BLaER1 treated with 17β-estradiol and CSF1 and Interleukin-3, amounts not matched to agents 10 nM and 100 nM (cell line): ENCODE results near the gene PAQR7.
A peak's percentile ranks its signal among the peaks of the same experiment; 100 is the strongest.

Experiments
- H3K27ac ChIP-seq, 11 experiments: shearing (Covaris generic); formaldehyde crosslinking; 2 replicates each; pipeline ENCODE4 v1.8.1; 2022
- H3K27me3 ChIP-seq, 11 experiments: shearing (Covaris generic); formaldehyde crosslinking; 2 replicates each; pipeline ENCODE4 v1.8.1; 2022
- H3K36me3 ChIP-seq, 11 experiments: shearing (Covaris generic); formaldehyde crosslinking; 2 replicates each; pipeline ENCODE4 v1.8.1; 2022
- H3K4me1 ChIP-seq, 10 experiments: shearing (Covaris generic); formaldehyde crosslinking; 2 replicates each; pipeline ENCODE4 v1.8.1; 2022
- H3K4me2 ChIP-seq, 11 experiments: shearing (Covaris generic); formaldehyde crosslinking; 2 replicates each; pipeline ENCODE4 v1.8.1; 2022
- H3K4me3 ChIP-seq, 10 experiments: shearing (Covaris generic); formaldehyde crosslinking; 2 replicates each; pipeline ENCODE4 v1.8.1; 2022
- H3K9ac ChIP-seq, 11 experiments: shearing (Covaris generic); formaldehyde crosslinking; 2 replicates each; pipeline ENCODE4 v1.8.1; 2022
- H3K9me3 ChIP-seq, 11 experiments: shearing (Covaris generic); formaldehyde crosslinking; replicated peaks in 1 of 11; 2 replicates each; pipeline ENCODE4 v1.8.1; 2022
- H4K20me1 ChIP-seq, 11 experiments: shearing (Covaris generic); formaldehyde crosslinking; 2 replicates each; pipeline ENCODE4 v1.8.1; 2022
- Cebpa-rat ChIP-seq, 11 experiments: shearing (Covaris generic); IDR thresholded peaks; 2 replicates each; pipeline ENCODE4 v1.8.1; 2022

Gene PAQR7

DNA sequence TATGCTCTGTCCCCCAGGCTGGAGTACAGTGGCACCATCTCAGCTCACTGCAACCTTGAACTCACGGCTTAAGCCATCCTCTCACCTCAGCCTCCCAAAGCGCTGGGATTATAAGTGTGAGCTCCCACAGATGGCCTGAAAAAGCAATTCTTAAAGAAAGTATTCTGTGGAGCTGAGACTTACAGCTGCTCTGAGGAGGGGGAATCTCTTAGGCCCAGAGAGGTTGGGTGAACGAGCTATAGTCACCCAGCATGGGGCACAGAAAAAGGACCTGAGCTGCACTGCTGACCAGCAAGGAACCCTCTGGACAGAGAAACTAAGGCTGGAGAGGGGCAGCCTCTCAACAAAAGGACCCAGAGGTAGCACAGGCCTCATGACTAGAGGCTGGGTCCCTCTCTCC is 1.3 kb downstream of the PAQR7 start:
- peak overlapping the region in 4 of 11 experiments; percentile 1 to 71 (median 61); a peak in 4 of 22 replicates for H3K27ac ChIP-seq
- peak overlapping the region in 9 of 11 experiments; percentile 65 to 79 (median 77); a peak in 19 of 22 replicates for H3K9ac ChIP-seq
- peaks cover 48 to 69% (median 53%) of the 10 kb centered on the region in 10 experiments for H3K4me1 ChIP-seq
- H3K9me3 ChIP-seq = no peaks in the 10 kb centered on the region
- H3K4me3 ChIP-seq = peak overlapping the region in 9 of 10 experiments; percentile 55 to 71 (median 66); a peak in 15 of 20 replicates
- peaks cover 0 to 14% (median 0%) of the 10 kb centered on the region in 11 experiments; a peak in 2 of 22 replicates for H3K36me3 ChIP-seq
- H3K4me2 ChIP-seq = peak overlapping the region; percentile 82 to 99 (median 94)
- H3K27me3 ChIP-seq = peaks cover 0 to 26% (median 19%) of the 10 kb centered on the region in 11 experiments; a peak in 14 of 22 replicates
- peaks cover 0 to 3% (median 0%) of the 10 kb centered on the region in 11 experiments; a peak in 1 of 22 replicates for H4K20me1 ChIP-seq
- no peak for TF ChIP-seq Cebpa-rat (IDR thresholded peaks at IDR 0.05)

DNA sequence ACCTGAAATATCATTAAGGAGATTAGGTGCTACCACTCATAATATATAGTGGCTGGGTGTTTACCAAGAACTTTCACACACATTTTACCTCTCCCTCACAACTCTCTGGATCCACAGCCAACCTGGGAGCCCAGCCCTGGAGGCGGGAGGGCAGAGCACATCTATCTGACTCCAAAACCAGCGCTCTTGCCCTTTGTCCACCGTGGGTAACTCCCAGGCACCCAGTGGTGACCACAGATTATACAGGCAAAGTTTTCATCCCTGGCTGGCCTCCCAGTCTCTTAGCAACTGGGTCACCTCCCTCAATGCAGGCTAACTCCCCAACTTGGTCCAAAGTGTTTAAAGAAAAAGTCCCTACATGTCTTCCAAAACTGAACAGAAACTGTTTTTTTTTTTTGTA is 2.4 kb downstream of the PAQR7 start:
- Histone ChIP-seq H4K20me1 (peaks cover 0 to 3% (median 0%) of the 10 kb centered on the region in 11 experiments; a peak in 1 of 22 replicates), H3K4me2 (peak overlapping the region in 9 of 11 experiments; percentile 6 to 99 (median 91); a peak in 17 of 22 replicates), H3K9me3 (no peaks in the 10 kb centered on the region), H3K36me3 (peaks cover 0 to 17% (median 0%) of the 10 kb centered on the region in 11 experiments; a peak in 2 of 22 replicates), H3K27ac (no peak overlapping the region; a peak in 1 of 22 replicates), H3K4me3 (no peak overlapping the region), H3K9ac (no peak overlapping the region), H3K4me1 (peaks cover 48 to 69% (median 53%) of the 10 kb centered on the region in 10 experiments), H3K27me3 (peaks cover 0 to 26% (median 19%) of the 10 kb centered on the region in 11 experiments; a peak in 14 of 22 replicates)
- TF ChIP-seq Cebpa-rat (IDR thresholded peaks at IDR 0.05) = no peak

DNA sequence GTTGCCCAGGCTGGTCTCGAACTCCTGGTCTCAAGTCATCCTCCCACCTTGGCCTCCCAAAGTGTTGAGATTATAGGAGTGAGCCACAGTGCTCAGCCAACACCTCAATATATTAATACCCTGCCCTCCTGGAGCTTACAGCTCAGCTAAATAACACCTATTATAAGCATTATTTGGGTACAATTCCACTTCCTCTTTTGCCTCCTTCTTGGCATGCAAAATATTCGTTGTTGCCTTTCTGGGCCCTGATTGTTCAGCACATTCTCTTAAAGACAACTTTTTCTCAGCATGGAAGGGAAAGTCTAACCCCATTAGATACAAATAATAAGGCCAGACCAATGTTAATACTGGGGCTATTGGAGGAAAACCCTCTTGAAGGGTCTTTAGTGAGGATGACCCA is 2.8 kb downstream of the PAQR7 start:
- Histone ChIP-seq H3K4me1 (peaks cover 48 to 69% (median 54%) of the 10 kb centered on the region in 10 experiments), H3K4me3 (no peak overlapping the region)

DNA sequence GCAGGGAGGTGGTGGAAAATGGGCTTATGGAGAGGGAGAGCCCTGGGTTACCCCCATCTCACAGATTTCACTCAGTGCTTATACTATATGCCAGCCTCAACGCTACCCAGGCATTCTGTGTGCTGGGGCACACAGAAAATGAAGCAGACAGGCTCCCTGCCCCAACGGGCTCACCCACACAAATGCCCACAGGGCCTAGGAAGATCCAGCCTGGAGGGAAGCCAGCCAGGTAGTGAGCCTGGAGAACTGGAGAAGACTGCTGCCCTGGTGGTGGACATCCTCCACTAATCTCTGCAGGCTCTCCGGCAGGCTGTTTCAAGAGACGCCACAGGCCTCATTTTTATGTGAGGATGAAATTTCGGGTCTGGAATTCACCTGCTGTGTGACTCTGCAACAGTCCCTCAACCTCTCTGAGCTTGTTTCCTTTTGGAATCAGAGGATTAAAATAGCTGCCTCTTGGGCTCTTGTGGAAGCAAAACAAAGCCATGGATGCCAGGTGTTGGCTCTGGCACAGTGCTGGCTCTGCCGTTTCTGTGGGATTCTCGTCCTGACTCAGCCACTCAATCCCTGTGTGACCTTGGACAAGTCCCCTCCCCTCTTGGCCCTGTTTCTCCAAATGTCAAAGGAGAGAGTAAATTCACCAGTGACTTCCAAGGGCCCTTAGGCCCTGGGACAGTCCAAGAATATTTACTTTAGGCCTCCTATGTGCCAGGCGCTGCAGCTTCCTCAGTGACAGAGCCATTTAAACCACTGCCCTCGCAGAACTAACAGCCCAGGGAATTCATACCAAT is 3.6 kb downstream of the PAQR7 start:
- H3K27me3 ChIP-seq = peaks cover 0 to 26% (median 19%) of the 10 kb centered on the region in 11 experiments; a peak in 14 of 22 replicates
- peak overlapping the region in 5 of 11 experiments; percentile 21 to 57 (median 28); a peak in 5 of 22 replicates for H3K9ac ChIP-seq
- peaks cover 0 to 17% (median 0%) of the 10 kb centered on the region in 11 experiments; a peak in 2 of 22 replicates for H3K36me3 ChIP-seq
- peak overlapping the region; percentile 56 to 99 (median 85) for H3K4me2 ChIP-seq
- no peak overlapping the region for H3K4me3 ChIP-seq
- H3K4me1 ChIP-seq = peaks cover 48 to 69% (median 55%) of the 10 kb centered on the region in 10 experiments
- no peak for TF ChIP-seq Cebpa-rat (IDR thresholded peaks at IDR 0.05)
- H3K27ac ChIP-seq = 0 out of 22 replicates have a peak overlapping the region, but pooled peaks of 1 of the 11 experiments have one; percentile 14
- peaks cover 0 to 3% (median 0%) of the 10 kb centered on the region in 11 experiments; a peak in 1 of 22 replicates for H4K20me1 ChIP-seq
- H3K9me3 ChIP-seq = no peaks in the 10 kb centered on the region

More for the DNA sequence above, 2.8 kb downstream of the PAQR7 start:
- Histone ChIP-seq H3K4me2 (peak overlapping the region in 10 of 11 experiments; percentile 6 to 99 (median 88); a peak in 18 of 22 replicates), H3K27ac (no peak overlapping the region; a peak in 1 of 22 replicates), H3K9ac (no peak overlapping the region), H3K36me3 (peaks cover 0 to 17% (median 0%) of the 10 kb centered on the region in 11 experiments; a peak in 2 of 22 replicates), H4K20me1 (peaks cover 0 to 3% (median 0%) of the 10 kb centered on the region in 11 experiments; a peak in 1 of 22 replicates), H3K27me3 (peaks cover 0 to 26% (median 19%) of the 10 kb centered on the region in 11 experiments; a peak in 14 of 22 replicates), H3K9me3 (no peaks in the 10 kb centered on the region)
- no peak for TF ChIP-seq Cebpa-rat (IDR thresholded peaks at IDR 0.05)

DNA sequence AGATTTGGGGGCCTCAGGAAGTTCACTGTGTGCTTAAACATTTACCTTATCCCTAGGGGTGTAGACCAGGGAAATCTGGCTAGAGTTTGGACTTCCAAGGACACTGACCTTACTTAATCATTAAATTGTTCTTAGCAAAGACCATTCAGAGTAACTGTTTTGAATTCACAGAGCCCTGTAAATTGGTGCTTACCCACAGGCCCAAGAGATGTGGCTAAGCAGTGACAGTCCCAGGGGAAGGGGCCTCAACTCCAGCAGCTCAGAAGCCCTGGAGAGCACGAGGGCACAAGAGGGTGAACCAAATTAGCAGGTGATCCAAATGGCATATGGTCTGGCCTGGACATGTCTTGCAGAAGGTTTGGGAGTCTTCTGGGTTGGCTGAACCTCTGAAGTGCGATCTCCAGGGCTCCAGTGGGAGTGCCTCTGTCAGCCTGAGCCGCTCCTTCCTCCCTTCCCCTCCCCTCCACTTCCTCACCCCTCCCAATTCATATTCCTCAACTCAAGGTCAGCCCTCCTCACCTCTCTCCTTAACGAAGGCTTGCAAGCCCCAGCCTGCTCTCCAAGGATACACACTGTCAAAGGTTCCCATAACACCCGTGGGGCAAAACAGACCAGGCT is 4.3 kb downstream of the PAQR7 start:
- 0 out of 22 replicates have a peak overlapping the region, but pooled peaks of 1 of the 11 experiments have one; percentile 14 for H3K27ac ChIP-seq
- peaks cover 0 to 17% (median 0%) of the 10 kb centered on the region in 11 experiments; a peak in 2 of 22 replicates for H3K36me3 ChIP-seq
- H3K9ac ChIP-seq = peak overlapping the region in 8 of 11 experiments; percentile 1 to 57 (median 28); a peak in 11 of 22 replicates
- no peak for TF ChIP-seq Cebpa-rat (IDR thresholded peaks at IDR 0.05)
- H3K4me1 ChIP-seq = peaks cover 48 to 64% (median 55%) of the 10 kb centered on the region in 10 experiments
- peaks cover 0 to 21% (median 17%) of the 10 kb centered on the region in 11 experiments; a peak in 14 of 22 replicates for H3K27me3 ChIP-seq
- H3K9me3 ChIP-seq = no peaks in the 10 kb centered on the region
- H4K20me1 ChIP-seq = peaks cover 0 to 3% (median 0%) of the 10 kb centered on the region in 11 experiments; a peak in 1 of 22 replicates
- H3K4me2 ChIP-seq = peak overlapping the region; percentile 56 to 99 (median 85)
- no peak overlapping the region for H3K4me3 ChIP-seq

DNA sequence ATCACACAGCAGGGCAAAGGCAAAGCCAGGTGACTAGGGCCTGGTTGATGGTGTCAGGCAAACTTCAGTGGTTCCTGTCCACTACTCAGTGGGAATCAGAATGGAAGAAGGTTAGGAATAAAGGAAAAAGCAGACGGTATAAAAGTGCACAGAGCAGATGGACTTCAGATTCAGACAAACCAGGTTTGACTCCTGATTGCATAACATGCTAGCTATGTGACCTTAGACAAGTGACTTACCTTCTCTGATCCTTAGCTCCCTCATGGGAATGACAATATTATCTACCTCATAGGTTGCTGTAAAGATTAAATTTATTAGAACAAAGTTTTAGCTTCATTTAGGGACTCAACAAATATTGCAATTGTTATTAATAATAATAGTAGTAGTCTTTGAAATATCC is 4.9 kb downstream of the PAQR7 start:
- H3K27me3 ChIP-seq = peaks cover 0 to 15% (median 12%) of the 10 kb centered on the region in 11 experiments; a peak in 13 of 22 replicates
- peak overlapping the region; percentile 56 to 99 (median 85) for H3K4me2 ChIP-seq
- no peaks in the 10 kb centered on the region for H3K9me3 ChIP-seq
- peaks cover 0 to 17% (median 0%) of the 10 kb centered on the region in 11 experiments; a peak in 2 of 22 replicates for H3K36me3 ChIP-seq
- H3K4me3 ChIP-seq = no peak overlapping the region
- peaks cover 45 to 61% (median 52%) of the 10 kb centered on the region in 10 experiments for H3K4me1 ChIP-seq
- H3K9ac ChIP-seq = peak overlapping the region in 2 of 11 experiments; percentile 1 to 28; a peak in 4 of 22 replicates
- peaks cover 0 to 3% (median 0%) of the 10 kb centered on the region in 11 experiments; a peak in 1 of 22 replicates for H4K20me1 ChIP-seq
- TF ChIP-seq Cebpa-rat (IDR thresholded peaks at IDR 0.05) = no peak
- H3K27ac ChIP-seq = no peak overlapping the region

DNA sequence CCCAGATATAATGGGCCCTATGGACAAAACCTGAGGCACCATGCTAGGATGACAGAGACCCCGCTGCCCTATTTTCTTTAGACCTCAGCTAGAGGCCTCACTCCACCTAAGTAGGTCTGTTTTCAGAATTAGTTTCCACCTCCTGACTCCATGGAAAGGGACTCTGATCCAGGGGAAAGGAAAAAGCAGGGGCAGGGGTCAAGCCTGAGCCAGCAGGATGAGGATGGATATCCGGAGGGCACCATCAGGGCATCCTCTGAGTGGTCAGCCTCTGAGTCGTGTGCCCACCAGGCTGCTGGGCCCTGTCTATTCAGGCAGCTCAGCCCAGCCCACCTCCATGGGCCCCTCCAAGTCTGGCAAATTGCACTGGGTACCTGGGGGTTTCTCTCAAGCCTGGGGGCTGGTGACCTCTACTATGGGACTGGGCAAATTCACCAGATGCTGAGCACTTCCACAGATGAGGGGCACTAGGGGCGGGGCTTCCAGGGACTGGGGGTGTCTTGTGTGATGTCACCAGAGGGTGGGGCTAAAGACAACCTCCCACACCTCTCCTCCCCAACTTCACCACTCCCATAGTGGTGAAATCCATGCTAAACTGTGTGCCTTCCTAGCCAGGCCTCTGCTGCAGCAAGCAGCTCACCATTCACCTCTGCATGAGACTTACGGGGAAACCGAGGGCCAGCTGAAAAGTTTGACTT is 5.5 kb downstream of the PAQR7 start:
- no peaks in the 10 kb centered on the region for H3K9me3 ChIP-seq
- peaks cover 0 to 9% (median 6%) of the 10 kb centered on the region in 11 experiments; a peak in 11 of 22 replicates for H3K27me3 ChIP-seq
- peaks cover 0 to 3% (median 0%) of the 10 kb centered on the region in 11 experiments; a peak in 1 of 22 replicates for H4K20me1 ChIP-seq
- H3K9ac ChIP-seq = peak overlapping the region in 1 of 11 experiments; percentile 25; a peak in 2 of 22 replicates
- H3K4me2 ChIP-seq = peak overlapping the region; percentile 56 to 99 (median 85)
- peaks cover 40 to 56% (median 52%) of the 10 kb centered on the region in 10 experiments for H3K4me1 ChIP-seq
- peaks cover 0 to 17% (median 0%) of the 10 kb centered on the region in 11 experiments; a peak in 2 of 22 replicates for H3K36me3 ChIP-seq
- no peak overlapping the region for H3K4me3 ChIP-seq
- no peak for TF ChIP-seq Cebpa-rat (IDR thresholded peaks at IDR 0.05)
- no peak overlapping the region for H3K27ac ChIP-seq
